ENCODE results near the gene CHAC1.

DNA sequence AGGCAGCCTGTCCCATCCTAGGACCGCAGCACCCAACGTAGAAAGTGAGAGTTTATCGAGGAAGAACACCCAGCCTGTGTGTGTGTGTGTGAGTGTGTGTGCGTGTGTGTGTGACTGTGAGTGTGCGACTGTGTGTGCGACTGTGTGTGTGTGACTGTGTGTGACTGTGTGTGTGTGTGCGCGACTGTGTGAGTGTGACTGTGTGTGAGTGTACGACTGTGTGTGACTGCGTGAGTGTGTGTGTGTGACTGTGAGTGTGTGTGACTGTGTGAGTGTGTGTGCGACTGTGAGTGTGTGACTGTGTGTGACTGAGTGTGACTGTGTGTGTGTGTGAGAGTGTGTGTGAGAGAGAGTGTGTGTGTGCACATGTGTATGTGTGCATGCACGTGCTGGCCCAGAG, 39.3 kb upstream of the CHAC1 start:
- TF ChIP-seq CTCF (IDR thresholded peaks at IDR 0.05) (no peak), POLR2A (IDR thresholded peaks at IDR 0.05) (no peak)
